Posterior cingulate gyrus (tissue), 11 donors: ENCODE measurements around the gene FBXO42.
A peak's percentile ranks its signal among the peaks of the same experiment; 100 is the strongest.

Source experiments
- DNase-seq, 10 donors: peaks; one replicate each; pipeline versions ENCODE4 v3.0.0 to v3.0.0-alpha.2; 2020 to 2021; ENCODE audit warnings: mixed read lengths in 3 of 10
- intact Hi-C: fragments of 100-400 bp; cut with DNase I; formaldehyde crosslinking; loops from one replicate; pipeline ENCODE4 v1.15.1; 2023

Gene FBXO42

GRCh38 chr1:16211824-16212223 lies 140.5 kb downstream of the FBXO42 start:
- intact Hi-C loops: no loop called here
- DNase-seq: peak in 1 of 10 donors; percentile 65

GRCh38 chr1:16210581-16210980 lies 141.7 kb downstream of the FBXO42 start:
- DNase-seq: peak in 1 of 10 donors; percentile 3
- intact Hi-C loops: no loop called here

GRCh38 chr1:16209847-16210407 lies 142.4 kb downstream of the FBXO42 start:
- intact Hi-C loops: no loop called here
- DNase-seq: peak in 3 of 10 donors; percentile 37 to 69 (median 44)

GRCh38 chr1:16209132-16209846 lies 143.0 kb downstream of the FBXO42 start:
- intact Hi-C loops: no loop called here
- no peak for DNase-seq

- intact Hi-C loops: no loop called here
- DNase-seq: peak in 1 of 10 donors; percentile 48
These were observed 143.9 kb downstream of the FBXO42 start for GRCh38 chr1:16208270-16208987.

- intact Hi-C loops: no loop called here
- DNase-seq: peak in 1 of 10 donors; percentile 55
These were observed 144.7 kb downstream of the FBXO42 start for GRCh38 chr1:16207318-16208269.

- intact Hi-C loops: no loop called here
- DNase-seq: peak; percentile 81 to 98 (median 88)
These were observed 145.5 kb downstream of the FBXO42 start for GRCh38 chr1:16206547-16207317.

- peak in 1 of 10 donors; percentile 50 for DNase-seq
- intact Hi-C loops: no loop called here
These were observed 146.3 kb downstream of the FBXO42 start for GRCh38 chr1:16205891-16206546.

GRCh38 chr1:16205334-16205671 lies 147.0 kb downstream of the FBXO42 start:
- intact Hi-C loops: no loop called here
- peak in 1 of 10 donors; percentile 44 for DNase-seq

- peak in 1 of 10 donors; percentile 39 for DNase-seq
- intact Hi-C loops: no loop called here
These were observed 147.5 kb downstream of the FBXO42 start for GRCh38 chr1:16204634-16205333.

GRCh38 chr1:16204216-16204615 lies 148.1 kb downstream of the FBXO42 start:
- intact Hi-C loops: no loop called here
- DNase-seq: peak in 1 of 10 donors; percentile 21

GRCh38 chr1:16203550-16203949 lies 148.7 kb downstream of the FBXO42 start:
- no peak for DNase-seq
- intact Hi-C loops: no loop called here

GRCh38 chr1:16202281-16203210 lies 149.7 kb downstream of the FBXO42 start:
- DNase-seq: peak in 1 of 10 donors; percentile 29

GRCh38 chr1:16199700-16200099 lies 152.6 kb downstream of the FBXO42 start:
- intact Hi-C loops: no loop called here
- DNase-seq: no peak

More at GRCh38 chr1:16202281-16203210, 149.7 kb downstream of the FBXO42 start:
- intact Hi-C loops: no loop called here

GRCh38 chr1:16199157-16199501 lies 153.2 kb downstream of the FBXO42 start:
- peak in 1 of 10 donors; percentile 16 for DNase-seq
- intact Hi-C loops: no loop called here

- DNase-seq: peak in 1 of 10 donors; percentile 47
- intact Hi-C loops: no loop called here
These were observed 153.7 kb downstream of the FBXO42 start for GRCh38 chr1:16198444-16199156.

GRCh38 chr1:16196874-16197273 lies 155.4 kb downstream of the FBXO42 start:
- intact Hi-C loops: no loop called here
- no peak for DNase-seq
